GM20431 (cell line): ENCODE measurements around the gene CDH13.

Experiments
- in situ Hi-C: fragments of 300-500 bp; cut with MseI, MboI; formaldehyde crosslinking; loops from one replicate; pipeline ENCODE4 v1.15.0; 2020; ENCODE audit warnings: low sequenced_read_pairs; ENCODE audit not compliant: unreplicated experiment

Gene CDH13

GRCh38 chr16:83807710-83808572 lies 1181.2 kb downstream of the CDH13 start, which contains the start of gene HSBP1:
Gene HSBP1, plus strand, starts transcription at chr16:83807978. Its CDS starts 99 bp downstream, at chr16:83808077.
- in situ Hi-C loops: no loop called here

- in situ Hi-C loops: no loop called here
Observed at GRCh38 chr16:83808573-83809014, 1181.8 kb downstream of the CDH13 start.

GRCh38 chr16:83809092-83809491 lies 1182.3 kb downstream of the CDH13 start:
- in situ Hi-C loops: no loop called here

GRCh38 chr16:83810901-83811300 lies 1184.1 kb downstream of the CDH13 start:
- in situ Hi-C loops: no loop called here

GRCh38 chr16:83813823-83814658 lies 1187.3 kb downstream of the CDH13 start:
- in situ Hi-C loops: no loop called here

- in situ Hi-C loops: no loop called here
Observed at GRCh38 chr16:83814659-83814985, 1187.9 kb downstream of the CDH13 start.

- in situ Hi-C loops: no loop called here
Observed at GRCh38 chr16:83817022-83817421, 1190.3 kb downstream of the CDH13 start.

GRCh38 chr16:83818276-83818675 lies 1191.5 kb downstream of the CDH13 start:
- in situ Hi-C loops: no loop called here

GRCh38 chr16:83819361-83819760 lies 1192.6 kb downstream of the CDH13 start:
- in situ Hi-C loops: no loop called here

GRCh38 chr16:83826146-83826913 lies 1199.6 kb downstream of the CDH13 start:
- in situ Hi-C loops: no loop called here

GRCh38 chr16:83830091-83830768 lies 1203.5 kb downstream of the CDH13 start:
- in situ Hi-C loops: no loop called here

GRCh38 chr16:83830769-83831455 lies 1204.1 kb downstream of the CDH13 start:
- in situ Hi-C loops: no loop called here

- in situ Hi-C loops: no loop called here
Observed at GRCh38 chr16:83831456-83831987, 1204.8 kb downstream of the CDH13 start.

GRCh38 chr16:83833921-83834320 lies 1207.2 kb downstream of the CDH13 start:
- in situ Hi-C loops: no loop called here

- in situ Hi-C loops: no loop called here
Observed at GRCh38 chr16:83835586-83836566, 1209.1 kb downstream of the CDH13 start.

- in situ Hi-C loops: no loop called here
Observed at GRCh38 chr16:83837566-83837965, 1210.8 kb downstream of the CDH13 start.

- in situ Hi-C loops: no loop called here
Observed at GRCh38 chr16:83838151-83838550, 1211.4 kb downstream of the CDH13 start.

- in situ Hi-C loops: no loop called here
Observed at GRCh38 chr16:83839561-83839960, 1212.8 kb downstream of the CDH13 start.
